GM21360 (cell line): ENCODE data around the gene BAZ2A.
"Not testable (repeated sequence)": the region's sequence is repeated elsewhere in the genome, so short reads cannot be mapped to it uniquely, and the experiment has no call there.

Source experiments
- ATAC-seq: cut with Tn5 transposase; IDR thresholded peaks from one replicate; pipeline ENCODE4 v1.9.1; 2021; ENCODE audit warnings: mild to moderate bottlenecking, moderate library complexity; ENCODE audit not compliant: unreplicated experiment

The BAZ2A gene

DNA sequence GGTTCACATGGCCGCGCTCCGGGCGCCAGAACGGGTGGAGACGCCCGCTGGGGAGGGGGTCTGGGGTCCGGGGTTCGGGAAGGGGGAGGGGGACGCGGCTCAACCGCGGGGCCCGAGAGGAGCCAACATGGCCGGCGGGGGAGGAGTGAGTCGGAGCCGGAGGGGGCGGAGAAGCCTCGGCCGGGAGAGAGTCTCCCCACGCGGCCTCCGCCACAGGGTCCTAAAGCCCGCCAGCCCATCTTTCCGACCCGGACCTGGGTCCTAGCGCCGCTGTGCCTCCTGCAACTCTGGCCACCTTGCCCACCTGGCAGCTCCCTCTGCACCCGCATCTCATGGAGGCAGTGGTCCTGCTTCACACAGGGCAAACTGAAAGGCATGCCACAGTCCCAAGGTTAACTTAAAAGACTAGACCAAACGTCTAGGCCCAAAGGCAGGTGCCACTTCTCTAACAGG, at the start of gene BAZ2A:
Gene BAZ2A (minus strand): TSS at position 147 of the 453 bp plus-strand sequence. CDS start 12,796 bp downstream, outside the sequence.
- ATAC-seq: peak; percentile 55

DNA sequence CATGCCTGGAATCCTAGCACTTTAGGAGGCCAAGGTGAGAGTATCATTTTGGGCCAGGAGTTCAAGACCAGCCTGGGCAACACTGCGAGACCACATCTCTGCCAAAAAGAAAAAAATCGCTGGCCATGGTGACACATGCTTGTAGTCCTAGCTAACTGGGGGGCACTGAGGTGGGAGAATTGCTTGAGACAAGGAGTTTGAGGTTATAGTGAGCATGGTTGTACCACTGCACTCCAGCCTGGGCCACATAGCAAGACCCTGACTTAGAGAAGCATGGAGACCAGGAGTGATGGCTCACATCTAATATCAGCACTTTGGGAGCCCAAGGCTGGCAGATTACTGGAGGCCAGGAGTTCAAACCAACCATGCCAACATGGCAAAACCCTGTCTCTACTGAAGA, 48.7 kb upstream of the BAZ2A start:
- no peak for ATAC-seq

DNA sequence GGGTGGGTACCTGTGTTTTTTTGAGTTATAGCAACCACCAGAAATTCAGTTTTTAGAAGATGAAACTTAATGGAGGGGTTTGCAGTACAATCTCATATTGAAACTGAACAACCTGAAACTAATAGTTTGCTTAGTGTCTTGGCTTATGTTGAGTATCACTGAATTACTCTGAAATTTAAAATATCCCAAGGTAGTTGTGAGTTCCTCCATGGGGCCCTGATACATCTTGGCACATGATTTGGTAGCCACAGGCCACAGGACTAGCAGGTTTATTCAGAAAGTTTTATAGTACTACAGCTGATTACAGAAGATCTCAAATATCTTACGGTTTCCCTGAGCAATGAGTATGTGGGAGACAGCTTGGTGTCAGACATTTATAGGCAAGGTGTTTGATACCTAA, 47.6 kb upstream of the BAZ2A start:
- ATAC-seq: no peak

DNA sequence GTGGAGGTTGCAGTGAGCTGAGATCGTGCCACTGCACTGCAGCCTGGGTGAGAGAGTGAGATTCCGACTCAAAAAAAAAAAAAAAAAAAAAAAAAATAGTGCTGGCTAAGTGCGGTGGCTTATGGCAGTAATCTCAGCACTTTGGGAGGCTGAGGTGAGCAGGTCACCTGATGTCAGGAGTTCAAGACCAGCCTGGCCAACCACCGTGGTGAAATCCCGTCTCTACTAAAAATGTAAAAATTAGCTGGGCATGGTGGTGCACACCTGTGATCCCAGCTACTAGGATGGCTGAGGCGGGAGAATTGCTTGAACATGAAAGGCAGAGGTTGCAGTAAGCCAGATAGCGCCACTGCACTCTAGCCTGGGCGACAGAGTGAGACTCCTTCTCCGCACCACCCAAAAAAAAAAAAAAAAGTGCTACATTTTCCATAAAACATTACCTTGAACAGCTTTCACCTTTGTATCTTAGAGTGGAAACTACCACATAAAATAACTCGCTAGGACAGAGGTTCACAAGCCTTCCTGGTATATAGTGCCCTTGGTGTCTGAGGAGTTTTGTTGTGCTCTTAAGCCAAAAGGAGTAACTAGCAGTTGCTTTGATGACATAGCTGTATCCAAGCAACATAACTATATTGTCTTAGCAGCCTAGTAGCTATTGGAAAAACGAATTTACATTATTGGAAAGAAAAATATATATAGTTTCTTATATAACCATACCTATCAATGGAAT, 46.9 kb upstream of the BAZ2A start:
- no peak for ATAC-seq

DNA sequence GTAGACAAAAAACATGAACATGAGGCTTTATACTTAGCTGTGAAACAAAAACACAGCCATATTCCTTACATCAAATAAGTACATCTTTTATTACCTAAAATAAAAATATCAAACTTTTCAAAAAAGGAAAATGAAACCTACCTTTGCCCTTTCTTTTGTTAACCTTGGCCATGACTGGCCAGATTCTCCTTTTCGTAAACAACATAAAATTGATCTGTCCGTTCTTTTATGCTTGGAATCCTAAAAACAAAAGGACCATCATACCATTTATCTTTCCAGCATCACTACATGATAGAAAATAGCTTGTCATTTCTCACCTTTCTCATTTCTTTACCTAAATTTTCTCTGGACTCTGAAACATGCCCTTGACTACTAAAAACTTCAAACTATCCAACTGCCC, 41.5 kb upstream of the BAZ2A start:
- no peak for ATAC-seq

DNA sequence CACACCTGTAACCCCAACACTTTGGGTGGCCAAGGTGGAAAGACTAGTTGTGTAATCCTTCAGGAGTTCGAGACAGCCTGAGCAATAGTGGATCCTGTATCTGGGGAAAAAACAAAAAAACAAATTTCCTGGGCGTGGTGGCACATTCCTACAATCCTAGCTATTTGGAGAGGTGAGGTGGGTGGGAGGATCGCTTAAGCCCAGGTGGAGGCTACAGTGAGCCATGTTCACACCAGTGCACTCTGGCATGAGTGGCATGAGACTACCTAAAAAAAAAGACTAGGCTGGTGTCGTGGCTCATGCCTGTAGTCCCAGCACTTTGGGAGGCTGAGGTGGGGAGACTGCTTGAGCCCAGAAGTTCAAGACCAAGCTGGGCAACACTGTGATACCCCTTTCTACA, 40.7 kb upstream of the BAZ2A start:
- ATAC-seq: no peak

DNA sequence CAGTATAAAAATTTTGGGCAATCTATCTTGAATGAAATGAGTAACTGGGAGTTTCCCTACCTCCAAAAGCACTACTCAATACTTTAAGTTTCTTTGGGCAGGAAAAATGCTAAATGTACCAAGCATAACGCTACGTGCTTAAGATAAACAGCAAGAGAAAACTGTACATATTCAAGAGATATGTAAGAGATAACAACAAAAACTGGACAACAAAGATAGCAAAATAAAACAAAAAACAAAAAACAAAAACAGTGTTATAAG, 38.0 kb upstream of the BAZ2A start:
- ATAC-seq: no peak

DNA sequence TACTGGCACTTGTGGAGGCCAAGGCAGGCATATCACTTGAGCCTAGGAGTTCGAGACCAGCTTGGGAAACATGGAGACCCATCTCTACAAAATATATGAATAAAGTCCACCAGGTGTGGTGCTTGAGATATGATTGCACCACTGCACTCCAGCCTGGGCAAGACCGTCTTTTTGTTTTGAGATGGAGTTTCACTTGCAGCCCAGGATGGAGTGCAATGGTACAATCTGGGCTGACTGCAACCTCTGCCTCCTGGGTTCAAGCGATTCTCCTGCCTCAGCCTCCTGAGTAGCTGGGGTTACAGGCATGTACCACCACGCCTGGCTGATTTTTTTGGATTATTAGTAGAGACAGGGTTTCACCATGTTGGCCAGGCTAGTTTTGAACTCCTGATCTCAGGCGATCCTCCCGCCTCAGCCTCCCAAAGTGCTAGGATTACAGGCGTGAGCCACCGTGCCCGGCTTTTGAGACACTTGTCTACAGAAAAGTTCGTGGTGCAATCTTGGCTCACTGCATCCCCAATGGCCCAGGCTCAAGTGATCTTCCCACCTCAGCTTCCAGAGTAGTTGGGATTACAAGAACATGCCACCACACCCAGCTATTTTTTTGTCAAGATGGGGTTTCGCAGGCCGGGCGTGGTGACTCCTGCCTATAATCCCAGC, 32.0 kb upstream of the BAZ2A start:
- ATAC-seq: no peak

DNA sequence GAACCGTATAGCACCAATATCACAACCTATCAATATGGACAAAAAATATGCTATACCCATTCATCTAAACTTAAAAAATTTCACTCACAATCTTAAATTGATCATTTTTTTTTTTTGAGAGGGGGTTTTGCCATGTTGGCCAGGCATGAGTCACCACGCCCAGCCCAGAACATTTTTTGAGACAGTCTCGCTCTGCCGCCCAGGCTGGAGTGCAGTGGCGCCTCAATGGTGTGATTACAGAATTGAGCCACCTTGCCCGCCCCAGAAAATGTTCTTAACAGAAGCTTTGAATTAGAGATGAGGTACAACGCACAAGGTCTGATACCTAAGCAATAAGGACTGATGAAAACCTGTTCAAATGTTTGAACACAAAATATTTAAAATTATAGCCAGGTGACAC, 31.4 kb upstream of the BAZ2A start:
- no peak for ATAC-seq

DNA sequence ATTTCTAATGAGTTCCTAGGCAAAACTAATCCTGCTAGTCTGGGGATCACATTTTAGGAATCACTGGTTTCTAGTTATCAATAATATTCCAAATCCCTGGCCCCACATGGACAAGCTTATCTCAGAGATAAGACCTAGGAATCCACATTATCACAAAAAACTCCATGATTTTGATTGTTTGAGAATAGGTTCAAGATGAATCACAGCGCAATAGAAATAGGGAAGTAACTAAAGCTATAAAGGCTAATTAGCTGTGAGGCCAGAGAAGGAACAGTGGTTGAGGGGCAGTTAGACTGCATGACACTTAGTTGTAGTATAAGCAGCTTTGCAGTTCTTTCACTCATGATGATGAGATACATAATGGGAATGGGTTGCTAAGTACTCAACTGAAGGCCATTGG, 28.8 kb upstream of the BAZ2A start:
- ATAC-seq: no peak

DNA sequence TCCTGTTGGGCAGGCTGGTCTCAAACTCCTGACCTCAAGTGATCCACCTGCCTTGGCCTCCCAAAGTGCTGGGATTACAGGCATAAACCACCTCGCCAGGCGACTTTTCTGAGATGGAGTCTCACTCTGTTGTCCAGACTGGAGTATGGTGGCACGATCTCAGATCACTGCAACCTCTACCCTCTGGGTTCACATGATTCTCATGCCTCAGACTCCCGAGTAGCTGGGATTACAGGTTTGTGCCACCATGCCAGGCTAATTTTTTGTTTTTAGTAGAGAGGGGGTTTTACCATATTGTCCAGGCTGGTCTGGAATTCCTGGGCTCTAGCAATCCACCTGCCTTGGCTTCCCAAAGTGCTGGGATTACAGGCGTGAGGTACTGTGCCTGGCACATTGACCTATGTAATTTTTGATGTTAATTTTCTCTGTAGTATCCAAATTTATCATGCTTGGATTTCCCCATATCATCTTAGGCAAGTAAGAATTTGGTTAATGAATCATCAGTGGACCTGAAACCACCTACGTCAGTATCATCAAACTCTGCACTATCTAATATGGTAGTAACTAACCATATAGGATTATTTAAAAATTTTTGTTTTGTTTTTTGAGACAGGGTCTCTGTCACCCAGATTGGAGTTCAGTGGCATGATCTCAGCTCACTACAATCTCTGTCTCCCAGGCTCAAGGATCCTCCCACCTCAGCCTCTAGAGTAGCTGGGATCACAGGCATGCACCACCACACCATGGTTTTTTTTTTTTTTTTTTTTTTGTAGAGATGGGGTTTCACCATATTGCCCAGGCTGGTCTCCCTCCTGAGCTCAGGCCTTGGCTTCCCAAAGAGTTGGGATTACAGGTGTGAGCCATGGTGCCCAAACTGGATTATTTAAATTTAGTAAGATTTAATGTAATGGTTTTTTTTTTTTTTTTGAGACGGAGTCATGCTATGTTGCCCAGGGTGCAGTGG, 27.6 kb upstream of the BAZ2A start:
- ATAC-seq: no peak

DNA sequence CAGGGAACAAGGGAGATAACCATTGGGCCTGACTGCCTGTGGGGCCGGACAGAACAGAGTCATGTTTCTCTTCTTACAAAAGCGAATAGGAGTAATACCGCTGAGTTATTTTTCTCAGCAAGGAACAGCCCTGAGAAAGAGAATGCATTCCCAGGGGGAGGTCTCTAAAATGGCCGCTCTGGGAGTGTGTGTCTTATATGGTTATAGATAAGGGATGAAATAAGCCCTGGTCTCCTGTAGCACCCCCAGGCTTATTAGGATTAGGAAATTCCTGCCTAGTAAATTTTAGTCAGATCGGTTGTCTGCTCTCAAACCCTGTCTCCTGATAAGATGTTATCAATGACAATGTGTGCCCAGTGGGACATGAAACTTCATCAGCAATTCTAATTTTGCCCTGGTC, 23.7 kb upstream of the BAZ2A start:
- not testable (repeated sequence) for ATAC-seq

DNA sequence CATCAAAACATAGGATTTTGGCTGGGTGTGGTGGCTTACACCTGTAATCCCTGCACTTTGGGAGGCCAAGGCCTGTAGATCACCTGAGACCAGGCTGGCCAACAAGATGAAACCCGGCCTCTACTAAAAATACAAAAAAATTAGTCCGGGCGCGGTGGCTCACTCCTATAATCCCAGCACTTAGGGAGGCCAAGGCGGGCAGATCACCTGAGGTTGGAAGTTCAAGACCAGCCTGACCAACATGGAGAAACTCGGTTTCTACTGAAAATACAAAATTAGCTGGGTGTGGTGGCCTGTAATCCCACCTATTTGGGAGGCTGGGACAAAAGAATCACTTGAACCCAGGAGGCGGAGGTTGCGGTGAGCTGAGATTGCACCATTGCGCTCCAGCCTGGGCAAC, 17.9 kb upstream of the BAZ2A start:
- ATAC-seq: not testable (repeated sequence)

DNA sequence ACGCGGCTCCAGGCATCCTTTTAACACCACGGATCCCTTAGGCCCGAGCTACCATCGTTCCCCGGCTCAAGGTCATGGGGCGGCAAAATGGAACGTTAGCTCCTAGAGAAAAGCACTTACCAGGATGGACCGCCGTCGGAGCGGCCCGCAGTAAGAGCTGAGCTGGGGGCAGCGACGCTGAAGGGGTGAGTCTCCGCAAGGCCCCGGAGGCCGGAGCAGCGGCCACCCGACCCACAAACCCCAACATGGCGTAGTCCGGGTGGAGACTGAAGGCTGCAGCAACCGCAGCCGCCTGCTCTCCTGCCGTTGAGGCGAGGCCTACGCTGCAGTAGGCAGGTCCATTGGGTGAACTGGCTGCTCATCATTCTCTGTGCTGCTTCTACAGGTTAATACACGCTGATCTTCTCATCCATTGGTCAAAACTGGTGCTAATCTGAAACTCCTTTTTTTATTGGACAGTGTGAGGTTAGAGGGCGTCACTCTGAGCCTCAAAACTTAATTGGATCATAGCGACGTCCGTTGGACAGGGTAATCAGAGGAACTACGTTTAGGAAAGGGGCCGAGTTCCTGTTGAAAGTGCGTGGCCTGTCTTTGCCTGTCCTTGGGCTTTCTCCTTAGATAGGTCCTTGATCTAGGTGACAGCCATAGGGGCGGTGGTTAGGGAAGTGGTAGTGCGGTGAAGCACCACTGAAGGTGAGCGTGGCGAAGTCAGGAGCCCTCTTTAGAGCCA, 15.8 kb upstream of the BAZ2A start, which contains the start of gene ATP5F1B:
Gene ATP5F1B (minus strand): TSS at position 268 of the 730 bp plus-strand sequence. CDS start 21 bp downstream, at position 247.
- peak; percentile 99 for ATAC-seq

DNA sequence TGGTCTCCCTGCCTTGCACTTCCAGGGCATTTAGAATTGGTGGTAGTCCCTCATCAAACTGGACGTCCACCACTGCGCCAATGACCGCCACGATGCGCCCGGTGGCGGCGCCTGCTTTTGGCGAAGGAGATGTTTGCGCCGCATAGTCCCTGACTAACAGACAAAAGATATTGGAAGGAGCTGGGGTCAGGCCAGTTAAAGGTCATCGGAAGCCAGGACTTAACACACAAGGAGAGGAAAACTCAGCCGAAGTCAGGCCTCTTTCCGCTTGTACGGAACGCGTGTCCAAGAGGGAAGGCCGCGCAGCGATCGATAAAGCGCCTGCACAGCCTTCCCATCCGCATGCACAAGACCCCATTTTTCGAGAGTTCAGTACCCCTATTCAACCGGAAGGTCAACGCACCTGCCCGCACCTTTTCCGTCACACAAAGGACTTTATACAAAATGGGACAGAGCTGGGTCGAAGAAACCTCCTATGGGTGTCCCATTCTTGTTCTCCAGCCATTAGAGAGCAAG, 15.1 kb upstream of the BAZ2A start:
- no peak for ATAC-seq

DNA sequence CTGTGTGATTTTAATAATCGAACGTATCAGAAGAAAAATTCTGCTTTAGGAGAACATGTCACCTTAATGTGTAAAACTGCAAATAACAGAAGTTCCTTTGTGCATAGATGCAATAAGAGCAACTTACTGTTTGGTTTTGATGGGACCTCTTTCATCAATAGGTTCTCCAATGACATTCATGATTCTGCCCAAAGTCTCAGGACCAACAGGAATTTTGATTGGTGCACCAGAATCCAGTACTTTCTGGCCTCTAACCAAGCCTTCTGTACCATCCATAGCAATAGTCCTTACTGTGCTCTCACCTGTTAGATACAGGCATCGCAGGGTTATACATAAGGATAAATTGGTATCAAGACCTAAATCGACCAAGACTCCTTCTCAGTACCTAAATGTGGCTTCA, 14.5 kb upstream of the BAZ2A start:
- no peak for ATAC-seq

DNA sequence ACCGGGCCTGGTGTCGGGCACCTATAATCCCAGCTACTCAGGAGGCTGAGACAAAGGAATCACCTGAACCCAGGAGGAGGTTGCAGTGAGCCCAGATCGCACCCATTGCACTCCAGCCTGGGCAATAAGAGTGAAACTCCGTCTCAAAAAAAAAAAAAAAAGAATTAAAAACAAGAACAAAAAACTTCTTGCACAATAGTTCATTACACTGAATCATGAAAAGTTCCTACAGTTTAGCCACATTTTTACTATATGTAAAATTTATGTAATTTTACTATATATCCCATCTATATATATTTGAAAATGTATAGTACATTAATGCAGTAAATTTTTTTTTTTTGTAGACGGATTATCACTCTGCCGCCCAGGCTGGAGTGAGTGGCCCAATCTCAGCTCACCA, 11.1 kb upstream of the BAZ2A start:
- no peak for ATAC-seq

DNA sequence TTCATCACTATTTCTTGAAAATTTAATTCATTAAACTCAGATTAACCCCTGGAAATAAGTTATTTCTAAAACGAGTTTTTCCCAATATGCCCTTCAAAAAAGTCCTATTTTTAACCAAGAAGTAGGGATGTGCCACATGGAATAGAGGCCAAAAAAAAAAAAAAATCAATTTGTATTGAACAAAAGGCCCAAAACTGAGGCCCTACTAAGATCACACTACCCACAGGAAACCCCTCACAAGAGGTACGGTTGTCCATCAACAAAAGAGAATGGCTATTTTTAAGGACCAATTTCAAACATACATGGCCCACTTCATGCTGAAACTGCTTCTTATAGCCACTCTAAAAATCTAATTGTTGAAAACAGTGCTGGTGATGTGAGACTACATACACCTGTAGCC, 7.5 kb upstream of the BAZ2A start:
- ATAC-seq: no peak

DNA sequence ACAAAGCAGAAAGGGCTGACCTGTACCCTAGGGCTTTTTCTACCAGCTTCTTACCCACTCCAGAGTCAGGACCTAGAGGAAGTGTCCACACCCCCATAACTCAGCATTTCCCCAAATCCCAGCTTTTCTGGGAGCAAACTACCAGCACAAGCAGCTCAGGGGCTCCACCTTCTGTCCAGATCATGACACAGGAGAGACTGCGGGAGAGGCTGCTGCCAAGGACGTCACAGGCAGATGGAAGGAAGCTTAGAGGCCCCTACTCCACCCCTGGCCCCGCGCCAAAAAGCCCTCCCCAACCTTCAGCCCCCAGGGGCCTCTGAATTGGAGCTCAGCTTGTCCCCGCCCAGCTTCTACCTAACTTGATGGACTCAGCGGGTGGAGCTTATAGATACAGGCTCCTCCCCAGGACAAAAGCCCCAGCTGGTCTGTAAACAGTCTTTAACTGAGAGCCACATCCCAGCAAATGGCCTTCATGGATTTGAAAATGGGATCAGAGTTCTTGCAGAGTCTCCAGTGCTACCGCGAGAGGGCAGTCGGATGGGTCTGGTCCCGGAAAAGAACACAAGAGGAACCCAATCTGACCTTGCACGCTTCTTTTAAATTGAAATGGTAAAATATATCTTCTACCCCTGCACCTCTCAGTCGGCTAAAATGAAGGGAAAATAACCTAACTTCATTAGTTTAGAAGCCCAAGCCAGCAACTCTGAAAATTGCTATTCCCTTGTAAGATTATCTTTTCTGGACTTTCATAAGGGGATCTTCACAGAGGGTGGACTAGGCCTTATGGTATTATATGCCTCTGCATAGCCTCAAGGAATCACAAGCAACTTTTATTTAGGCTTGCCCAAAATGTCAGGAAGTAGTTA, 6.8 kb upstream of the BAZ2A start:
- ATAC-seq: peak; percentile 48
